Keratinocyte (primary cell): ENCODE data around the gene SPPL3. TPM values are rescaled to one million over a fixed set of nuclear protein-coding genes. Genes with fewer than 3 reads are reported as not detected.

ENCODE experiments used
- DNase-seq: peaks from one replicate; pipeline ENCODE4 v3.0.0-alpha.2; 2011; ENCODE audit warnings: low read depth, missing footprints, low spot score
- FAIRE-seq: peaks from 2 replicates; lab custom pipeline; 2011; peaks lifted over from hg19 to GRCh38; lab: Jason Lieb, UNC
- H2AFZ ChIP-seq: 2 replicates; pipeline ENCODE4 v1.6.0; 2012; ENCODE audit warnings: low read length, control low read depth, inconsistent platforms; ENCODE audit not compliant: control insufficient read depth
- H3K27ac ChIP-seq: 2 replicates; pipeline ENCODE4 v1.5.1; 2011; ENCODE audit warnings: low read length; ENCODE audit not compliant: control insufficient read depth, insufficient read depth
- H3K27me3 ChIP-seq: 3 replicates; pipeline ENCODE4 v1.6.0; 2011; ENCODE audit warnings: low read length; ENCODE audit not compliant: control insufficient read depth, insufficient read depth; ENCODE audit errors: extremely low read depth
- H3K36me3 ChIP-seq, 2 experiments: 2 replicates in 1 of 2; 3 replicates in 1 of 2; pipeline ENCODE4 v1.5.1; 2011; ENCODE audit warnings: low read length in 2 of 2, mild to moderate bottlenecking in 1 of 2; ENCODE audit not compliant: control insufficient read depth in 2 of 2, insufficient read depth in 2 of 2; ENCODE audit errors: extremely low read depth in 1 of 2
- H3K4me1 ChIP-seq: 3 replicates; pipeline ENCODE4 v1.5.1; 2011; ENCODE audit warnings: low read length; ENCODE audit not compliant: control insufficient read depth, insufficient read depth; ENCODE audit errors: extremely low read depth
- H3K4me2 ChIP-seq: 3 replicates; pipeline ENCODE4 v1.6.0; 2011; ENCODE audit warnings: low read depth, low read length; ENCODE audit not compliant: control insufficient read depth, insufficient read depth; ENCODE audit errors: extremely low read depth
- H3K4me3 ChIP-seq, 3 experiments: fragments of 200-600 bp in 1 of 3; sonication (generic) in 1 of 3; 2 replicates in 2 of 3; 3 replicates in 1 of 3; pipeline ENCODE4 v1.5.1; 2011 to 2016; ENCODE audit warnings: low read length in 3 of 3, mild to moderate bottlenecking in 3 of 3, control low read depth in 2 of 3, inconsistent platforms in 1 of 3, low read depth in 1 of 3, mixed read lengths in 1 of 3, mixed run types in 1 of 3, moderate library complexity in 1 of 3; ENCODE audit not compliant: control insufficient read depth in 2 of 3, insufficient read depth in 2 of 3; ENCODE audit errors: extremely low read depth in 1 of 3
- H3K79me2 ChIP-seq: 2 replicates; pipeline ENCODE4 v1.6.0; 2012; ENCODE audit warnings: low read length; ENCODE audit not compliant: control insufficient read depth, insufficient read depth
- H3K9ac ChIP-seq: 3 replicates; pipeline ENCODE4 v1.6.0; 2011; ENCODE audit warnings: low read length; ENCODE audit not compliant: control insufficient read depth, insufficient read depth; ENCODE audit errors: extremely low read depth
- H3K9me1 ChIP-seq: 3 replicates; pipeline ENCODE4 v1.6.0; 2011; ENCODE audit warnings: low read length; ENCODE audit not compliant: control insufficient read depth, insufficient read depth; ENCODE audit errors: extremely low read depth
- H3K9me3 ChIP-seq: 2 replicates; pipeline ENCODE4 v1.5.1; 2012; ENCODE audit warnings: low read depth, low read length; ENCODE audit not compliant: control insufficient read depth
- H4K20me1 ChIP-seq: 3 replicates; pipeline ENCODE4 v1.6.0; 2011; ENCODE audit warnings: low read length; ENCODE audit not compliant: control insufficient read depth, insufficient read depth; ENCODE audit errors: extremely low read depth
- EZH2 ChIP-seq: IDR thresholded peaks from one replicate; pipeline ENCODE4 v1.6.1; 2012; ENCODE audit warnings: inconsistent platforms, mild to moderate bottlenecking, low read length, moderate library complexity
- dilution Hi-C: fragments of 300-500 bp; cut with MboI; formaldehyde crosslinking; loops from one replicate; pipeline ENCODE4 v1.7.0; 2020; ENCODE audit warnings: low sequenced_read_pairs; ENCODE audit not compliant: extremely low pct_ligation_motif_present
- polyA plus RNA-seq, 5 experiments: library from polyadenylated mRNA; depleted of rRNA in 3 of 5; stranded (reverse) in 3 of 5; stranded (forward) in 1 of 5; unstranded in 1 of 5; fragments of >200 nt; gene quantifications; 1 replicate in 1 of 5; 2 replicates in 3 of 5; 3 replicates in 1 of 5; pipeline versions ENCODE4 v1.2.1 to v1.2.3, GENCODE V29; 2011 to 2012; ENCODE audit warnings: missing spikeins in 2 of 5, low read depth in 1 of 5, low replicate concordance in 1 of 5
- TF ChIP-seq, protein P1 (sequence below), 3 experiments: IDR thresholded peaks in 1 of 3; conservative IDR thresholded peaks in 1 of 3; optimal IDR thresholded peaks in 1 of 3; 2 replicates in 2 of 3; 3 replicates in 1 of 3; pipeline versions ENCODE3 to v1.5.1; 2011; ENCODE audit warnings: low read length in 3 of 3, mild to moderate bottlenecking in 3 of 3, moderate library complexity in 2 of 3, control low read depth in 1 of 3, inconsistent platforms in 1 of 3; ENCODE audit not compliant: insufficient read depth in 2 of 3; ENCODE audit errors: extremely low read depth in 1 of 3

Gene SPPL3
- polyA plus RNA-seq, 1 donor (not counting 4 experiments of a cell fraction or from before 2014, with no cell fraction given), result 28.3 TPM

DNA sequence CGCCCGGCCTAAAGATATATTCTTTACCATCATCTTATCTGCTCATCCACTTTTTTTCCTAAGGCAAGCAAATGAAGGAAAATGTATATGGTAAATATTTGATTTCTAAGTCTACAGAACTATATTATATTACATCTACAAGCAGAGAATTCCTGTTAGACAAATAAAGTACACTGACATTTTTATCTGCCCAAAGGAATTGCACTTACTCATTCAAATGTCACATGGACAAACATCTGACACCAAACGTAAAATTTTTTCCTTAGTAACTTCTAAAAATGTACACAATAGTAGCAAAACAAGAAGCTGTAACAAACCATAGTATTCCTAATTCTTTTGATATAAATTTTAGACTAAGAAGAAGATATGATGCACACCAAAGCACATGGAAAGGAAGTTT is 51.0 kb downstream of the SPPL3 start:
- Histone ChIP-seq H3K9ac (peak overlapping the region; percentile 63), H2AFZ (no peak overlapping the region), H3K9me3 (no peaks in the 10 kb centered on the region), H3K79me2 (peaks cover 38% of the 10 kb centered on the region), H3K4me2 (peak overlapping the region; percentile 79), H4K20me1 (no peaks in the 10 kb centered on the region), H3K27ac (peak overlapping the region; percentile 79), H3K4me1 (peaks cover 47% of the 10 kb centered on the region), H3K4me3 (peak overlapping the region in 1 of 3 experiments; percentile 43), H3K27me3 (no peaks in the 10 kb centered on the region), H3K9me1 (no peaks in the 10 kb centered on the region), H3K36me3 (no peaks in the 10 kb centered on the region)
- FAIRE-seq (no peak), DNase-seq (no peak)
- dilution Hi-C loops, result no loop called here
- no peak for TF ChIP-seq EZH2
- TF ChIP-seq, protein P1, sequence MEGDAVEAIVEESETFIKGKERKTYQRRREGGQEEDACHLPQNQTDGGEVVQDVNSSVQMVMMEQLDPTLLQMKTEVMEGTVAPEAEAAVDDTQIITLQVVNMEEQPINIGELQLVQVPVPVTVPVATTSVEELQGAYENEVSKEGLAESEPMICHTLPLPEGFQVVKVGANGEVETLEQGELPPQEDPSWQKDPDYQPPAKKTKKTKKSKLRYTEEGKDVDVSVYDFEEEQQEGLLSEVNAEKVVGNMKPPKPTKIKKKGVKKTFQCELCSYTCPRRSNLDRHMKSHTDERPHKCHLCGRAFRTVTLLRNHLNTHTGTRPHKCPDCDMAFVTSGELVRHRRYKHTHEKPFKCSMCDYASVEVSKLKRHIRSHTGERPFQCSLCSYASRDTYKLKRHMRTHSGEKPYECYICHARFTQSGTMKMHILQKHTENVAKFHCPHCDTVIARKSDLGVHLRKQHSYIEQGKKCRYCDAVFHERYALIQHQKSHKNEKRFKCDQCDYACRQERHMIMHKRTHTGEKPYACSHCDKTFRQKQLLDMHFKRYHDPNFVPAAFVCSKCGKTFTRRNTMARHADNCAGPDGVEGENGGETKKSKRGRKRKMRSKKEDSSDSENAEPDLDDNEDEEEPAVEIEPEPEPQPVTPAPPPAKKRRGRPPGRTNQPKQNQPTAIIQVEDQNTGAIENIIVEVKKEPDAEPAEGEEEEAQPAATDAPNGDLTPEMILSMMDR (optimal IDR thresholded peaks at IDR 0.05 in 1 of 3, IDR thresholded peaks at IDR 0.05 in 1 of 3, conservative IDR thresholded peaks at IDR 0.05 in 1 of 3; ENCODE audit: extremely low read depth in 1 of 3, insufficient read depth in 2 of 3, low read length in 3 of 3), result no peak

DNA sequence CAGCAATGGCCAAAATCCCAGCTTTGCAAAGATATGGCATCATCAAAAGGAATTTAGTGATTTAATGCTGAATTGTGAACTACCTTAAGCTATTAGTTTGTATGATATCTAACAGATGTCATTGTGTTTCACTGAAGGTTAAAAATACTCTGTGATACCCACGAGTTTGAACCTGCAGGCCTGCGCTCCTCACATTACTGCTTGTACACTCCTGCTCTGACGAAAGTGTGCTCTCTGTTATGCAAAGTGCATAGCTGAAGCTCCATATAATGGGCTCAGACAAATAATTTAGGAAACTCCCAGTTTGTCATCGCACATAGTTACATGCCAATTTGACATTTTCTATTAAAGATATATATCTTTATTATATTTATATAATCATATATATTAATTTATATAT is 52.2 kb downstream of the SPPL3 start:
- DNase-seq, result no peak
- H3K4me3 ChIP-seq, result no peak overlapping the region
- H3K9me1 ChIP-seq, result no peaks in the 10 kb centered on the region
- H3K27me3 ChIP-seq, result no peaks in the 10 kb centered on the region
- no peak overlapping the region for H3K4me2 ChIP-seq
- FAIRE-seq, result no peak
- peaks cover 40% of the 10 kb centered on the region for H3K79me2 ChIP-seq
- no peak overlapping the region for H3K27ac ChIP-seq
- dilution Hi-C loops, result no loop called here
- H2AFZ ChIP-seq, result no peak overlapping the region
- peaks cover 52% of the 10 kb centered on the region for H3K4me1 ChIP-seq
- H3K36me3 ChIP-seq, result no peaks in the 10 kb centered on the region
- TF ChIP-seq EZH2, result no peak
- TF ChIP-seq, protein P1 (optimal IDR thresholded peaks at IDR 0.05 in 1 of 3, IDR thresholded peaks at IDR 0.05 in 1 of 3, conservative IDR thresholded peaks at IDR 0.05 in 1 of 3; ENCODE audit: extremely low read depth in 1 of 3, insufficient read depth in 2 of 3, low read length in 3 of 3), result no peak
- H4K20me1 ChIP-seq, result no peaks in the 10 kb centered on the region
- no peak overlapping the region for H3K9ac ChIP-seq
- no peaks in the 10 kb centered on the region for H3K9me3 ChIP-seq
